Skeletal muscle cell (primary cell): ENCODE results near the gene LDB2.
A peak's percentile ranks its signal among the peaks of the same experiment; 100 is the strongest.

Experiments used
- DNase-seq: peaks from one replicate; pipeline ENCODE4 v3.0.0-alpha.2; 2010; ENCODE audit warnings: low read depth
- H3K4me3 ChIP-seq: 2 replicates; pipeline ENCODE4 v1.5.1; 2011; ENCODE audit warnings: low read depth, mild to moderate bottlenecking, control low read depth, low read length, moderate library complexity

The LDB2 gene

DNA sequence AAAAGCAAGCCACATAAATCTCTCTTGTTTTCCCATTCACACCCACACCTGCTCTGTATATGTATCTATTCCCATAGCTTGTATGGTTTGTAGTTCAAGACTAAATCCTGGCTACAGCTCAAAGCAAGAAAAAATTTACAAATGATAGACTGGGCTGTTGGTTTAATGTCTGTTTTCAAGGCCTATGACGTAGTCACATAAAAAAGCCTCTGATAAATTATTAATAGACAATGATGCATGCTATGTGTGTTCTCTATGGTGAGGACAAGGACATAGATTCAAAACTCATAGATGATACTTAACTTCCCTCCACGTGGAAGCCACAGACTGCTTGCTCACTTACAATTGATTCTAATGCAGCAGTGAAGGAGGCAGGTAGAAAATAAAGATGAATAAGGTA, 194.0 kb downstream of the LDB2 start:
- no peak overlapping the region for H3K4me3 ChIP-seq
- DNase-seq = no peak

DNA sequence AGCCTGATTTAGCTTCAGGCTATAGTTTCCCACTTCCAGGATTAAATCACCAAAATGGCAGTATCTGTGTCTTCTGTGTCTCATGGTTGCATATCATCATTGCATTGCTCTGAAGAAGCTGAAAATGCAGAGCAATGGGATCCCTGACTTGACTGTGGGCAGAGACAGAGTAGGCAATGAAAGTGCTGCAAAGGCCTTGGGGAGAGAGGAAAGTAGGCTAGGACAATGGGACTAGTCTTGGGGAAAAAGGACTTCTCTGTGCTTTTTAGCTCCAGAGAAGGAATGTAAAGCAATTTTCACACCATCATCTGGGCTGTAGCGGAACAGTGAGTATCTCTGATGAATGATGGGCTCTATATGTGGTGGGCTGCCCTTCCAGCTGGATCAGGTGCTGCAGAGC, 202.5 kb downstream of the LDB2 start:
- DNase-seq = no peak
- H3K4me3 ChIP-seq = no peak overlapping the region

DNA sequence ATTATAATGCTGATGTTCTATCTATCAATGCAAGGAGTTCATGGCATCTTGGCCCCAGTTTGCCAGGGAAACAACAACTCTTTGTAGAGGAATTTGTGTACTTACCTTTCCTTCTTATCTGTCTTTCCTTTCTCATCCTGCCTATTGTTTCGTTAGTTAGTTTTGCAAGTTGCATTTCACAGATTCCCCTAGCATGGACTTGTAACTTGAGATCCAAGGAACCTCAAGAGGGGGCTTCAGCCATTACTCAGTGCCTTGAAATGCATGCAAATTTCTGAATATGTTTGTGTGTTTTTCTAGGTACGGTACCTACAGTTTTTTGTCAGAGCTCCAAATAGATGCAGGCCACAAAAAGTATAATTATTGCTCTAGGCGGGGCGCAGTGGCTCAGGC, 203.6 kb downstream of the LDB2 start:
- H3K4me3 ChIP-seq = no peak overlapping the region
- no peak for DNase-seq

- no peak for DNase-seq
These were observed 204.1 kb downstream of the LDB2 start for GRCh38 chr4:16694173-16694883.

GRCh38 chr4:16693641-16694040, 204.8 kb downstream of the LDB2 start:
- H3K4me3 ChIP-seq = no peak overlapping the region
- DNase-seq = no peak

More at GRCh38 chr4:16694173-16694883, 204.1 kb downstream of the LDB2 start:
- H3K4me3 ChIP-seq = no peak overlapping the region

DNA sequence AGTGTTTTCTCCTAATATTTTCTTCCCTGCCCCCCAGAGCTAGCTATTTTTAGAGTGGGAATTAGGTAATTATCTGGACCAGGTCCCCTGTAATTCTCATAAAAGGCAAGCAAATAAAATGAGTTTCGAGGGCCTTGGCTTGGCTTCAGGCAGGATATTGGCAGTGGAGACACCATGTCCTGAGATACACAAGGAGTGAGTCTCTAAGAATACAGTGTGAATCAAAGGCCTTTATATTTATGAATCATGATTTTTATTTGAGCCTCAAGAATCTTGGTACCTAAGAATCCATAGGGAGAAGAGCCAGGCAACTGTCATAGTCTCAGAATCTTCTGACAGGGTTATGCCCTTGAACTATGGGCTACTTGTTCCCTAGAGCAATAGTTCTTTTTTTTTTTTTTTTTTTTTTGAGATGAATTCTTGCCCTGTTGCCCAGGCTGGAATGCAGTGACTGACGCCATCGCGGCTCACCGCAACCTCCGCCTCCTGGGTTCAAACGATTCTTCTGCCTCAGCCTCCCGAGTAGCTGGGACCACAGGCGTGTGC, 205.4 kb downstream of the LDB2 start:
- DNase-seq = no peak
- no peak overlapping the region for H3K4me3 ChIP-seq

DNA sequence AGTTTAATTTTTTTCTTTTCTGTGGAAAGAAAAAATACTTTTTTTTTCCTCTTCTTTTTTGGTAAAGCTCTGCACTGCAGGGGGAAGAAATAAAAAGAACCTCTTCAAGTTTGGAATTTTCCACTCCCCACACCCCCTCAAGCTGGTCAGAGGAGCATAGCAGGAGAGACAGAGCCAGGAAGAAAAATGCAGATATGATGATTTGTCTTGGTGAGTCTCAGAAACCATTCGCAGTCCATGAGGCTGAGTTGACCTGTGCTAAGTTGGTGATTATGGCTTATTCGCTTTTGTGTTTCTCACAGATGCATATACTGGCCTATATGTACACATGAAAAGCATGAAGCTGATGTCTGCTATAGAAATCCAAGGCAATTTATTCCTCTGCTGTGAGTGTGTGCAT, 205.9 kb downstream of the LDB2 start:
- DNase-seq = no peak

DNA sequence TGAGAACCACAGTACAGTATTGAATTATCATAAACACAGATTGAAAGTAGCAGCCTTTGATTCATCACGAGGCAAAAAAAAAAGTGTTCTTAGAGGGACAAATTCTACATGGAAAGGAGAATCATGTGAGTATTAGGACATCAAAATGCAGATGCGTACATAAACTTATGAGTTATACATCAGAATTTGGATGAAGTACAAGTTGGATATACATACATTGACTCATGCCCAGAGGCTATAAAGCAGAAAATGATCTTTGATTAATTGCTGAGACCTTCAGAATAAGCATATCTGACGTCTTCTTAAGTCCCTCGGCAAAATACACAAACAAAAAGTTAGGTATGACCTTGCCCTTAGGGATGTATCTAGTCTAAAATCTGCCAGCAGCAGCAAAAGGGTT, 206.4 kb downstream of the LDB2 start:
- DNase-seq = peak; percentile 67
- H3K4me3 ChIP-seq = no peak overlapping the region

More for the DNA sequence above, 205.9 kb downstream of the LDB2 start:
- no peak overlapping the region for H3K4me3 ChIP-seq

GRCh38 chr4:16691450-16691849, 207.0 kb downstream of the LDB2 start:
- H3K4me3 ChIP-seq = no peak overlapping the region
- no peak for DNase-seq

- H3K4me3 ChIP-seq = no peak overlapping the region
- DNase-seq = no peak
These were observed 210.6 kb downstream of the LDB2 start for GRCh38 chr4:16687845-16688244.

DNA sequence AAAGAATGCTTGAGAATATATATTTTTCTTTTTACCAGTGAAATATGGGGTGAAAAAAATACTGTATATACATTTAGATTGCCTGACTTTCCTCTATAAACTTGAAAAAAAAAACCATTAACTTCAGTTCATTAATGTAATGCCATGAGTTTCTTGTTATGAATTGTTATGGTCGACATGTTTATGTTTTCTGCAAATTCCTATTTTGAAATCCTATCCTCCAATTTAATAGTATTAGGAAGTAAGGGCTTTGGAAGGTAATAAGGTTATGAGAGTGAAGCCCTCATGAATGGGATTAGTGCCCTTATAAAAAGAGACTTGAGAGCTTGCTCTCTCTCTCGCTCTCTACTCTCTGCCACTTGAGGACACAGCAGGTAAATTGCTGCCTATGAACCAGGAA, 211.4 kb downstream of the LDB2 start:
- DNase-seq = no peak
- no peak overlapping the region for H3K4me3 ChIP-seq

DNA sequence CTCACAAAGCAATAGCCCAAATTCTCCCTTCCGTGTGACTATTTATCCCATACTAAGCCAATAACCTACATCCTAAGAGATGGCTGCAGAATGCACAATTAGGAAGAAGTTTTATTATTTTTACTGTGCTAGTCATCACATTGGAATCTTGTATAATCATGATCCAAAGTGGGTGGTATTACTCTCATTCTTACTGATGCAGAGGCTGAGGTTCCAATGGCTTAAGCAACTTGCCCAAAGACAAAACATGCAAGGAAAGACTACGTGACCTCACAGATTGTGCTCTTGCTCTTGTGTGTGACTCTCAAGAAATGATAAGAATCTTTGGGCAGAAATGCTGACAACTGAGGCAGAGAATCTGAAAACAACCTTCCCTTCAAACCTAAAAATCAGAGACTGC, 212.2 kb downstream of the LDB2 start:
- peak; percentile 82 for DNase-seq
- no peak overlapping the region for H3K4me3 ChIP-seq

- H3K4me3 ChIP-seq = no peak overlapping the region
- no peak for DNase-seq
These were observed 212.9 kb downstream of the LDB2 start for GRCh38 chr4:16685536-16685935.

GRCh38 chr4:16684935-16685334, 213.5 kb downstream of the LDB2 start:
- H3K4me3 ChIP-seq = no peak overlapping the region
- no peak for DNase-seq

- no peak overlapping the region for H3K4me3 ChIP-seq
- no peak for DNase-seq
These were observed 214.3 kb downstream of the LDB2 start for GRCh38 chr4:16684097-16684496.

GRCh38 chr4:16682975-16683374, 215.5 kb downstream of the LDB2 start:
- H3K4me3 ChIP-seq = no peak overlapping the region
- no peak for DNase-seq

- no peak for DNase-seq
- no peak overlapping the region for H3K4me3 ChIP-seq
These were observed 221.2 kb downstream of the LDB2 start for GRCh38 chr4:16677001-16677944.

GRCh38 chr4:16676230-16676770, 222.1 kb downstream of the LDB2 start:
- no peak overlapping the region for H3K4me3 ChIP-seq
- no peak for DNase-seq

GRCh38 chr4:16674082-16674481, 224.4 kb downstream of the LDB2 start:
- H3K4me3 ChIP-seq = no peak overlapping the region
- DNase-seq = no peak

DNA sequence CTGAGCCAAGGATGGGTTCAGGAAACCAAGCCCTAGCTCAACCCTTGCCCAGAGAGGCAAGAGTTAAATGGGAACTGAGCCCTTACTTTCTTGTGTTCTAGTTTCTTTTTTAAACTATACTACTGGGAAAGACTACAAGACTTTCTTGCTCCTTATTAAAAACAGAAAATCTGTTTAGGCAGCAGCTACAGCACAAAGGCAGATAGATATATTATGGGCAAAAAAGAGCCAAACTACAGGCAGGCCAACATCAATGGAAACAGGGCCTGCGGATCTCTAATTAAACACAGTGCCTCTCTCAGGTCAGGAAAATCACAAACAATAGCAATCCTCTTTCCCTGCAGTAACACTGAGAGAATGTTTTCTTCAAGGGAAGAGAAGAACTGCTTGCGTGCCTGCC, 226.0 kb downstream of the LDB2 start:
- H3K4me3 ChIP-seq = no peak overlapping the region

More for the DNA sequence above, 226.0 kb downstream of the LDB2 start:
- no peak for DNase-seq
